Ishikawa (cell line): Measurements from ENCODE around the gene RAPGEF5.

Experiments
- CEBPB ChIP-seq: IDR thresholded peaks from 2 replicates; pipeline ENCODE4 v1.6.1; 2012
- CREB1 ChIP-seq: IDR thresholded peaks from 2 replicates; pipeline ENCODE4 v1.6.1; 2012; ENCODE audit warnings: low read depth
- EGR1 ChIP-seq: IDR thresholded peaks from 2 replicates; pipeline ENCODE4 v1.6.1; 2012
- EP300 ChIP-seq: IDR thresholded peaks from 2 replicates; pipeline ENCODE4 v1.6.1; 2012; ENCODE audit warnings: borderline replicate concordance
- NFIC ChIP-seq: IDR thresholded peaks from 2 replicates; pipeline ENCODE4 v1.6.1; 2012
- RAD21 ChIP-seq: IDR thresholded peaks from 2 replicates; pipeline ENCODE4 v1.6.1; 2012; ENCODE audit warnings: low read depth
- TAF1 ChIP-seq: IDR thresholded peaks from 2 replicates; pipeline ENCODE4 v1.6.1; 2012; ENCODE audit warnings: low read depth, mild to moderate bottlenecking
- TCF12 ChIP-seq: IDR thresholded peaks from 2 replicates; pipeline ENCODE4 v1.6.1; 2012; ENCODE audit warnings: low read depth
- TEAD4 ChIP-seq: IDR thresholded peaks from 2 replicates; pipeline ENCODE4 v1.6.1; 2012
- YY1 ChIP-seq: IDR thresholded peaks from 2 replicates; pipeline ENCODE4 v1.6.1; 2012; ENCODE audit warnings: low read depth
- ZBTB7A ChIP-seq: IDR thresholded peaks from 2 replicates; pipeline ENCODE4 v1.6.1; 2012; ENCODE audit warnings: low read depth
- TF ChIP-seq, protein P1 (sequence below): IDR thresholded peaks from 2 replicates; pipeline ENCODE4 v1.6.1; 2012
- TF ChIP-seq, protein P2 (sequence below): IDR thresholded peaks from 2 replicates; pipeline ENCODE4 v1.6.1; 2012; ENCODE audit warnings: low read depth, mild to moderate bottlenecking
- TF ChIP-seq, protein P3 (sequence below): IDR thresholded peaks from 2 replicates; pipeline ENCODE4 v1.6.1; 2012

DNA sequence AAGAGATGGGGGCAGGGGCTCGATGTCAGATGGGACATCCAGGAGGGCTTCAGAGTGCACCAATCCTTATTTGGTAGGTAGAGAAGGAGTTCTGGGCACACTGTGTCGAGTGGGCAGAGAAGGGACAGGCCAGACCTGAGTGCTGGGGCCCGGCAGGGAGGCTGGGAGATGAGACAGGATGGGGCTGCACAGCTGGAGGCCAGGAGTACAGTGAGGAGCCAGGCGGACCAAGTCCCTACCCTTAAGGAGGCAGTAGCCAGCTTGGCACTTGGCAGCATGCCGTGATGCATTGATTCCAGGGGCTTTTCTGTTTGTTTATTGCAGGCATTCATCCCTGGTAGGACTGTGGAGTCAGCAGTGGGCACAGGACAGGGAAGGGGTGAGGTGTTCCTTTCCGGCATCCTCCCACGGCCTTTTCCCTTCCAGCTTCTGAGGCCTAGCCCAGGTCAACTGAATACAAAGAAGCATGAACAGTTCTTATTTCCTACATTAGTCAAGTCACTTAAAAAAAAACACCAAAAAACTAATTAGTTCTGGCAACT, 242.4 kb downstream of the RAPGEF5 start:
- TF ChIP-seq, protein P1, sequence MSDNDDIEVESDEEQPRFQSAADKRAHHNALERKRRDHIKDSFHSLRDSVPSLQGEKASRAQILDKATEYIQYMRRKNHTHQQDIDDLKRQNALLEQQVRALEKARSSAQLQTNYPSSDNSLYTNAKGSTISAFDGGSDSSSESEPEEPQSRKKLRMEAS = no peak
- TF ChIP-seq EGR1 = no peak
- TF ChIP-seq, protein P2, sequence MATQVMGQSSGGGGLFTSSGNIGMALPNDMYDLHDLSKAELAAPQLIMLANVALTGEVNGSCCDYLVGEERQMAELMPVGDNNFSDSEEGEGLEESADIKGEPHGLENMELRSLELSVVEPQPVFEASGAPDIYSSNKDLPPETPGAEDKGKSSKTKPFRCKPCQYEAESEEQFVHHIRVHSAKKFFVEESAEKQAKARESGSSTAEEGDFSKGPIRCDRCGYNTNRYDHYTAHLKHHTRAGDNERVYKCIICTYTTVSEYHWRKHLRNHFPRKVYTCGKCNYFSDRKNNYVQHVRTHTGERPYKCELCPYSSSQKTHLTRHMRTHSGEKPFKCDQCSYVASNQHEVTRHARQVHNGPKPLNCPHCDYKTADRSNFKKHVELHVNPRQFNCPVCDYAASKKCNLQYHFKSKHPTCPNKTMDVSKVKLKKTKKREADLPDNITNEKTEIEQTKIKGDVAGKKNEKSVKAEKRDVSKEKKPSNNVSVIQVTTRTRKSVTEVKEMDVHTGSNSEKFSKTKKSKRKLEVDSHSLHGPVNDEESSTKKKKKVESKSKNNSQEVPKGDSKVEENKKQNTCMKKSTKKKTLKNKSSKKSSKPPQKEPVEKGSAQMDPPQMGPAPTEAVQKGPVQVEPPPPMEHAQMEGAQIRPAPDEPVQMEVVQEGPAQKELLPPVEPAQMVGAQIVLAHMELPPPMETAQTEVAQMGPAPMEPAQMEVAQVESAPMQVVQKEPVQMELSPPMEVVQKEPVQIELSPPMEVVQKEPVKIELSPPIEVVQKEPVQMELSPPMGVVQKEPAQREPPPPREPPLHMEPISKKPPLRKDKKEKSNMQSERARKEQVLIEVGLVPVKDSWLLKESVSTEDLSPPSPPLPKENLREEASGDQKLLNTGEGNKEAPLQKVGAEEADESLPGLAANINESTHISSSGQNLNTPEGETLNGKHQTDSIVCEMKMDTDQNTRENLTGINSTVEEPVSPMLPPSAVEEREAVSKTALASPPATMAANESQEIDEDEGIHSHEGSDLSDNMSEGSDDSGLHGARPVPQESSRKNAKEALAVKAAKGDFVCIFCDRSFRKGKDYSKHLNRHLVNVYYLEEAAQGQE = no peak
- TF ChIP-seq CEBPB = no peak
- TF ChIP-seq EP300 = no peak
- no peak for TF ChIP-seq RAD21
- TF ChIP-seq YY1 = no peak
- no peak for TF ChIP-seq TCF12
- TF ChIP-seq TEAD4 = no peak
- TF ChIP-seq, protein P3, sequence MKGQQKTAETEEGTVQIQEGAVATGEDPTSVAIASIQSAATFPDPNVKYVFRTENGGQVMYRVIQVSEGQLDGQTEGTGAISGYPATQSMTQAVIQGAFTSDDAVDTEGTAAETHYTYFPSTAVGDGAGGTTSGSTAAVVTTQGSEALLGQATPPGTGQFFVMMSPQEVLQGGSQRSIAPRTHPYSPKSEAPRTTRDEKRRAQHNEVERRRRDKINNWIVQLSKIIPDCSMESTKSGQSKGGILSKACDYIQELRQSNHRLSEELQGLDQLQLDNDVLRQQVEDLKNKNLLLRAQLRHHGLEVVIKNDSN = no peak
- TF ChIP-seq CREB1 = no peak
- no peak for TF ChIP-seq ZBTB7A
- no peak for TF ChIP-seq NFIC
- TF ChIP-seq TAF1 = no peak
